HG03571 (cell line): ENCODE data around the gene PHF13.

Source experiments
- ATAC-seq: cut with Tn5 transposase; IDR thresholded peaks from one replicate; pipeline ENCODE4 v1.9.1; 2021; ENCODE audit not compliant: unreplicated experiment

PHF13 gene

DNA sequence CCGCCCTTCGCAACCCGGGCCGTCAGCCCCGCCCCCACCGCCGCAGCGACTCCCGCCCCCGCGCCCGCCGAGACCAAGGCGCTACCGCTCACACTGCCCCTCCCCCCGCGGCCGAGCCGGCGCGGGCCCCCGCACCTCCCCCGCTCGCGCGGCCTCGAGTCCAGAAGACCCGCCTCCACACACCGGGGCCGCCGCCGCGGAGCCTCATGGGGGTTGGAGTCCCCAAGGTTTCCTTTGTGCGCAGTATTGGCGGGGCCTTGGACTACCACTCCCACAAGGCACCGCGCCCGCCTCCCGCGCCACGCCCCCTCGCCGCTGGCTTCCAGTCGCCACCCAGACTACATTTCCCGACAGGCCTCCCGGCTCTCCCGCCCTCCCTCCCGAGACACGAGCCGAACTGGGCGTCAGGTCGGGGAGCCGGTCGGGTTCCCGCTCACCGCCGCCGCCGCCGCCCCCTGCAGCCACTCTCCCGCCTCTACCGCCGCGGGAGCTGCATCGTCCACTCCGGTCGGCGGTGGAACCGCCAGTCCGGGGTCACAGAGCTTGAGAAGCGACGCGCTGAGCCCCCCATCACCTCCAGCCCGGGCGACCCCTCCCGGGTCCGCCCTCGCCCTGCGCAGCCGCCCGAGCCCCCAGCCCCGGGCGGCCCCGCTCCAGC lies at the start of gene PHF13:
PHF13 (plus strand) TSS at position 371 of the 658 bp plus-strand sequence. CDS start 336 bp downstream, outside the sequence.
- peak; percentile 91 for ATAC-seq

DNA sequence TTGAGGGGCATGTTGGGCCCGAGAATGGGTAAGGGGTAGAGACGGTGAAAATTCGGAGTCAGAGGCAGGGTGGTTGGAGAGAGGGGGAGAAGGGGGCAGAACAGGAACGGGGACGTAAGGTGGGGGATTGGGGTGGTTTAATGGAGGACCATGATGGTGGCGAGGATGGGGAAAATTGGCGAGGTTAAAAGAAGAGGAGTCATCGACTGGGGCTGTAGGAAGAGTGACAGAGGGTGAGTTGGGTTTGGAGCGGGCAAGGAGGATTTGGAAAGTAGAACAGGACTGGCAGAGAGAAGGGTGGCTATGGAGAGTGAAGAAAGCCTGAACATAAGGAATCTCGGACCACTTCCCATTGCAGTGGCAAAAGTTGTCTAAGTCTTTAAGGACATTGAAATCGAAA lies 44.5 kb upstream of the PHF13 start:
- no peak for ATAC-seq

- ATAC-seq = no peak
Observed at GRCh38 chr1:6570100-6570499, 43.4 kb upstream of the PHF13 start.

- ATAC-seq = no peak
Observed at GRCh38 chr1:6570987-6571386, 42.5 kb upstream of the PHF13 start.

- ATAC-seq = no peak
Observed at GRCh38 chr1:6572653-6573383, 40.7 kb upstream of the PHF13 start.

- ATAC-seq = no peak
Observed at GRCh38 chr1:6574025-6574620, 39.4 kb upstream of the PHF13 start.

DNA sequence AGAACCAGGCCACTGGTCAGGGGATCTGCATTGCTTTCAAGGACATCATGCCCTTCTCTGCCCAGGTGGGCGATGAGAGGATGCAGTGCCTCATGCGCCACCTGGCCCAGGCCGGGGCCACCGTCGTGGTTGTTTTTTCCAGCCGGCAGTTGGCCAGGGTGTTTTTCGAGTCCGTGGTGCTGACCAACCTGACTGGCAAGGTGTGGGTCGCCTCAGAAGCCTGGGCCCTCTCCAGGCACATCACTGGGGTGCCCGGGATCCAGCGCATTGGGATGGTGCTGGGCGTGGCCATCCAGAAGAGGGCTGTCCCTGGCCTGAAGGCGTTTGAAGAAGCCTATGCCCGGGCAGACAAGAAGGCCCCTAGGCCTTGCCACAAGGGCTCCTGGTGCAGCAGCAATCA lies 38.7 kb upstream of the PHF13 start:
- no peak for ATAC-seq

DNA sequence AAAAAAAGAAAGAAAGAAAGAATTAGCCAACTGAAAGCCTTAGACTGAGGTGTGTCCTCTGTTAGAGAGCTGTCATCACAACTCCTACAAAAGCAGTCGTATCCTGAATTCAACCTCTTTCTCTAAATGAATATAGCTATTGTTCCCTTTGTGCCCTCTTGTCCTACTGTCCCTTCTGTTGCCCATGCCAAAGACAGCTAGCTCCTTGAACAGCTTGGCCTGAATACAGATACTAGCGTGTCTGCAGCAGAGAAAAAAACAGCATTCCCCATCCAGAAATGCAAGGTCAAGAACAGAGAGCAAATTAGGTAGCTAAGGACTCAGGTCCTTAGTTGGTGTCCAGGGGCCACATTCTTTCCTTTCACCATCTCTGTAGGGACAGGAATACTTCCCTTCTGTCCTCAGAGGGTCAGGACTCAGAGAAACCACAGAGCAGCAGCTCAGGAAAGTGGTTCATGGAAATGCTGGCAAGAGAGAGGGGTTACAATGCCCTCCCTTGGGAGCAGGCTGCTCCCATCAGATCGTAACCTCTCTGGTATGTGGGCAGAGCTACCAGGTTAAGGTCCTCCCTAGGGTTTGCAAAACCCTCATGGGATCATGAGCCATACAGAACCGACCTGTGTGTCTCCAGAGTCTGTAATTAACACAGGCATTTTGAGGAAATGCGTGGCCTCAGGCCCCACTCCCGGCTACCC lies 35.6 kb upstream of the PHF13 start:
- ATAC-seq = no peak

GRCh38 chr1:6578624-6579373 lies 34.7 kb upstream of the PHF13 start:
- no peak for ATAC-seq

- ATAC-seq = peak; percentile 94
Observed at GRCh38 chr1:6579374-6580118, 34.0 kb upstream of the PHF13 start, which contains the start of gene ZBTB48. Gene ZBTB48 (plus strand): TSS chr1:6579994. CDS start chr1:6580610, 616 bp downstream.

DNA sequence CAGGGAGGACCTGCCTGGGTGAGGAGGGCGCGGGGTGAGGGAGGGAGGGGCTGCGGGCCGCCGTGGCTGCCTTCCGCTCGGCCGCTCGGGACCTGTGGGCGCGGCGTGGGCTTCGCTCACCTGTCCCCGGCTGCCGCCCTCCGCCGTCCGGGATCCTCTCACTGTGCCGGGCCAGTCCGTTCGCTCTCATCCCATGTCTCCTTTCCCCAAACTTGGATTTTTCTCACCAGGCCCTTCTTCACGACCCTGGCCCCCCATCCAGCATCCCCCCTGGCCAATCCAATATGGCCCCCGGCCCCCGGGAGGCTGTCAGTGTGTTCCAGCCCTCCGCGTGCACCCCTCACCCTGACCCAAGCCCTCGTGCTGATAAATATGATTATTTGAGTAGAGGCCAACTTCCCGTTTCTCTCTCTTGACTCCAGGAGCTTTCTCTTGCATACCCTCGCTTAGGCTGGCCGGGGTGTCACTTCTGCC lies 33.4 kb upstream of the PHF13 start:
- no peak for ATAC-seq

GRCh38 chr1:6580593-6581409 lies 32.7 kb upstream of the PHF13 start:
- ATAC-seq = no peak

- no peak for ATAC-seq
Observed at GRCh38 chr1:6581561-6582305, 31.8 kb upstream of the PHF13 start.

GRCh38 chr1:6582370-6582769 lies 31.2 kb upstream of the PHF13 start:
- ATAC-seq = no peak

DNA sequence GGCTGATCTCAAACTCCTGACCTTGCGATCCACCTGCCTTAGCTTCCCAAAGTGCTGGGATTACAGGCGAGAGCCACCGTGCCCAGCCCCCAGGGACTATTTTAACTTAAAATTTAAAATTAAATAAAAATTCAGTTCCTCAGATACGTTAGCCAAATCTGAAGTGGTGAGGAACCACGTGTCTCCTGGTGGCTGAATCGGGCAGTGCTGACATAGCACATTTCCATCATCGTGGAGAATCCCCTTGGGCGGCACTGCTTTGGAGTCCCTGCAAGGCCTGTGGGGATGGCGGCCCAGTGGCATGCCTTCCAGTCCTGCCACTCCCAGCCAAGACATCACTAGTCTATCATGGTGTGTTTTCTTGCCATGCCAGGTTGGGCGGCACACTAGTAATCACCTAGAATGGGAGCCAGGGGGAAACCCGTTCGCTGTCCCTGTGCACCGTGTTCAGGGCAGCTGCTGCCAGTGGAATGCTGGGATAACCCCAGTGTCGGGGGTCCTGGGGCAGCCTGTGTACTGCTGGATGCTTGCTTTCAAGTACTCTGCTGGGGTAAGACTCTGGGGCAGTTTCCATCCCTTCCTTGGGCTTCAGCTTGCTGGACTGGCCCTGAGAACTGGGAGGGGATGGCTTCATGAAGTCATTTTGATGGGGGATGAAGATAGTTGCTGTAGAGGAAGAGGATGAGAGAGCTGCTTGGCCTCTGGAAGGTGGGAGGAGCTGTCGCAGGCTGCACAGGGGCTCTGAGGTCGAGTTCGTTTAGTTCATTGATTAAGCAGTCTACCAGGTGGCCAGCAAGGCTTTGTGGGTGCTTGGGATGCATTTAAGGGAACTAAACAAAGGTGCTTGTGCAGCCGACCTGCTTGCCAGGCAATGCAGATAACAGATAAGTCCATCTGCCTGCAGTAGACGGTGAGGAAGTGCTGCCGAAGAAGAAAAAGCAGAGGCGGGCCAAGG lies 29.1 kb upstream of the PHF13 start:
- ATAC-seq = no peak

DNA sequence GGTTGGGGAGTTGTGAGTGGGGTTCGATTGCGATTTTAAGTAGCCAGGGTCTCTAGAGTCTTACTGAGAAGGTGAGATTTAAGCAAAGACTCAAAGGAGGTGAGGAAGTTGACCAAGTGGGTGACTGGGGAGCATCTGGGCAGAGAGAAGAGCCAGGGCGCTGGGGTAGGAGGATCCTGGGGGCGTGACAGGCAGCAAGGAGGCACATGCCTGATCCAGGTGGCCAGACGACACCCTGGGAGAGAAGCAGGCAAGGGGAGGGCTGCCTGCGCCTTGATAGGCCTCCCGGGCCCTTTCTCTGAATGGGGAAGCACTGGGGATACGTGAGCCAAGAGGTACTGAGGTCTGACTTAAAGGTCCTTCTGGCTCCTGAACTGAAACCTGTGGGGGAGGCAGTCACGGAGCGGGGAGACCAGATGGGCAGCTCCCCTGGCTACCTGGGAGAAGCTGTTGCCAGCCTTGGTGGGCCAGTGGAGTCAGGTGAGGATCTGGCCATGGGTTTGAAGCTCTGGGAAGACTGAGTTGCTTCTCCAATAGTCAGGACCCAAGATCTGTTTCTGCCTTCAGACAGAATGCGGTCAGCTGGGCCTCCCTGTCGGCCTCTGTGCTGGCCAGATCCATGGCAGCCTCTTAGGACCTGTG lies 28.3 kb upstream of the PHF13 start:
- no peak for ATAC-seq

- no peak for ATAC-seq
Observed at GRCh38 chr1:6585841-6586240, 27.7 kb upstream of the PHF13 start.
